Activated naive CD4-positive, alpha-beta T cell treated with anti-CD3 and anti-CD28 coated beads, Interleukin-2, amount 10 ng/mL, durations not matched to agents 7 days and 5 days (primary cell): ENCODE results near the gene GAB3.

Source experiments
- CTCF ChIA-PET: fragments of 350-600 bp; sonication (Branson Sonifier 250); formaldehyde crosslinking; loops from one replicate; lab custom pipeline; 2021; ENCODE audit warnings: antibody characterized with exemption; lab: Charles Lee
- DNase-seq: peaks from one replicate; pipeline ENCODE4 v3.0.0-alpha.2; 2020
- H3K27ac Mint-ChIP-seq: one replicate; pipeline ENCODE4 v1.8.0; 2021; ENCODE audit warnings: mild to moderate bottlenecking, moderate library complexity, mixed read lengths
- H3K27me3 Mint-ChIP-seq: one replicate; pipeline ENCODE4 v1.8.0; 2021; ENCODE audit warnings: mild to moderate bottlenecking, mixed read lengths
- H3K36me3 Mint-ChIP-seq: one replicate; pipeline ENCODE4 v1.8.0; 2021; ENCODE audit warnings: mixed read lengths
- H3K4me1 Mint-ChIP-seq: one replicate; pipeline ENCODE4 v1.8.0; 2021; ENCODE audit warnings: mixed read lengths
- H3K4me3 Mint-ChIP-seq: one replicate; pipeline ENCODE4 v1.8.0; 2021; ENCODE audit warnings: mild to moderate bottlenecking, moderate library complexity, mixed read lengths
- H3K9me3 Mint-ChIP-seq: one replicate; pipeline ENCODE4 v1.8.0; 2021; ENCODE audit warnings: mixed read lengths

Gene GAB3

DNA sequence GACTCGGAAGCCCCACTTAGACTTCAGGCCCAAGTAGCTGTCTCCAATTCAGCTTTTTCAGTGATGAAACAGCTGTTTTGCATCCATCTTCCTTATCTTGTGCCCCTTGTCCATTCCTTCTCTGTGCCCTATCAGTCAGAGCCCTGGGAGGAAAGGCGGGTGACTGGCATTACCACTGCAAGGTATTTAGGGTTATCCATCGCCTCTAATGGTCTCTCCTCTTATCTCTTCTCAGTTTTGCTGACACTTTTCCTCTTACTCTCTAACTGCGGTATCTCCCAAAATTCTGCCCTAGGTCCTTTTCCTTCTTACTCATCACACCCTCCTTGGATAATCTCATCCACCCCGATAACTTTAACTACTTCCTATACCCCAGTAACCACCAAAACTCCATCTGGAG, 13.7 kb downstream of the GAB3 start:
- Mint-ChIP-seq H3K27ac (peak overlapping the region; percentile 76), H3K27me3 (no peaks in the 10 kb centered on the region), H3K36me3 (peaks cover 3% of the 10 kb centered on the region), H3K4me3 (no peak overlapping the region), H3K9me3 (no peaks in the 10 kb centered on the region), H3K4me1 (peaks cover 79% of the 10 kb centered on the region)
- CTCF ChIA-PET: interaction anchor here (0.9 to 4.5 kb wide), 2 partner anchors 11 to 12 kb away, joined by 5 to 29 read pairs; no protein-coding TSS in a partner anchor
- DNase-seq: no peak

DNA sequence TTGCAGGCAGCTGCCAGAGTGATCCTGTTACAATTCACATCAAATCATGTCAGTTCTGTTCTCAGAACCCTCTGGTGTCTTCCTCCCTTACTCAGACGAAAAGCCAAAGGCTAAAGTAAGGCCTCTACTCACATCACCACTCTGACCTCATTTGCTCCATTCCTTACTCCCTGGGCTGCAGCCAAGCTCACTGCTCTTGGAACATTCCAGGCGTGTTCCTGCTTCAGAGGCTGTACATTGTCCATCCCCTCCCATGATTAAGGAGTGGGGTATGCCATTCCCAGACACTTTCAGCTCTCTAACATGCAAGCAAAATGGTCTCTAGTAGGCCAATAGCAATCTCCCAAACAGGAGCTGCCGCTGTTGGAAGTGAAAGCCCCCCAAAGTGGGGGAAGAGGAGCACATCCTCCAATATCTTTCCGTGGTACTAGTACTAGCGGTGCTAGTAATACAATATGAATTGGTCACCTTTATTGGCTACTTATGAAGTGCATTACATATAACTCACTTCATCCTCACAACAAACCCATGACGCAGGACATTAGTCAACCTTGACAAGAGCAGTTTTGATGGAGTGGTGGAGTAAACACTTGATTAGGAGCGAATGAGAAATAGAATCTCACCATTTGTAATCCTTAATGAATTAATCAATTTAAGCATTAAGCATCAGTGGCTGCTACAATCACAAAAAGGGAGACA, 15.0 kb downstream of the GAB3 start:
- Mint-ChIP-seq H3K36me3 (peaks cover 3% of the 10 kb centered on the region), H3K9me3 (no peaks in the 10 kb centered on the region), H3K27ac (peak overlapping the region; percentile 97), H3K4me1 (peaks cover 91% of the 10 kb centered on the region), H3K4me3 (peak overlapping the region; percentile 59), H3K27me3 (no peaks in the 10 kb centered on the region)
- DNase-seq: no peak
- CTCF ChIA-PET: interaction anchor here (2.3 kb wide), 1 partner anchor 13 kb away, joined by 11 read pairs; no protein-coding TSS in a partner anchor

DNA sequence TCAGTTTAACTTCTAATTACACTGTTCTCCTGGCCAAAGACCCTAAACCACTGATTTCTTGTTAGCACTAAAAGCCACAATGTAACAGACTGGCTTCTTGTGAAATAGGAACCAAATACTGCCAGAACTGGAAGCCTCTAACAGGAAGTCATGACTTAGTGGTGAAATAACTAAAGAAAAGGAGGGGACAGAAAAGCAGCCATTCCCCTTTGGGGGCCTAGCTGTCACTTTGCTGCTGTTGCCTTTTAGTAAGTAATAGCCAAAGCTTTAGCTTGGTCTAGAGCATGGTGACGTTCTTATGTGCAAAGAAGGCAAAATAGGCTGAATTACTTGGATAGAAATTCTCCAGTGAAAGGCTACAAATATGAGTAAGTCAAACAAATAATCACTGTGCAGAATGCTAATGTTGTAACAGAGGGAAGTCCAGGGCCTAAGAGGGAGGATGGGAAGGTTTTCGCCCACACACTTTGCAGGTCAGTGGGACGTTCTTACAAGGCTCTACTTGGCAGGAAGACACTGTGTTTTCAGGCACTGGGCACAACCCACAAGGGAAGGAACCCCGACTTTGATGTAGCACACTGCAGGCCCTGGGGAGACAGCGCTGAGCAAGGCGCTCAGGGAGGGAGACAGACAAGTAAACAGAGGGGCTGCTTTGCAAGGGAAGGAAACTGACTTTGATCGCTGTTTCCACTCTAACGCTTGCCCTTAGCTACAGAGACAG, 16.7 kb downstream of the GAB3 start:
- Mint-ChIP-seq H3K9me3 (no peaks in the 10 kb centered on the region), H3K27me3 (no peaks in the 10 kb centered on the region), H3K27ac (peak overlapping the region; percentile 97), H3K4me3 (peak overlapping the region; percentile 57), H3K36me3 (peaks cover 3% of the 10 kb centered on the region), H3K4me1 (peaks cover 95% of the 10 kb centered on the region)
- CTCF ChIA-PET: interaction anchor here (0.9 to 2.3 kb wide), 3 partner anchors 9 to 28 kb away, joined by 3 to 11 read pairs (median 5); partner anchors contain the start of gene DKC1
- peak; percentile 51 for DNase-seq

DNA sequence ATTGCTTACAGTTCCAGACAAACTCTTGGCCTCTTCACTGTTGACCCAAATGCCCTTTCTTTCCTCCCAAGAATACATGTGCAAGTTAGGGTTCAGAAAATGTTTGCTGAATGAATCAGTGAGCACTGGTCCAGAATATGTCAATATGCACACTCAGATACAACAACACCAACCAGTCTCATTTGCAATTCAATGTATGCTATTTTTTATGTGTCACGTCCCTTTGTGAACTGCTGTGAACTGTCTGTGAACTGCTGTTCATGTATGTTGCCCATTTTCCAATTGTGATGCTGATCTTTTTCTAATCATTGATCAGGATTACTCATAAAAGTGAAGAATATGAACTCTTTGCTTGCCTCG, 17.8 kb downstream of the GAB3 start:
- Mint-ChIP-seq H3K4me1 (peaks cover 94% of the 10 kb centered on the region), H3K36me3 (peaks cover 3% of the 10 kb centered on the region), H3K27ac (peak overlapping the region; percentile 80), H3K27me3 (no peaks in the 10 kb centered on the region), H3K4me3 (peak overlapping the region; percentile 15), H3K9me3 (no peaks in the 10 kb centered on the region)
- CTCF ChIA-PET: interaction anchor here (1.7 to 2.3 kb wide), 2 partner anchors 14 to 15 kb away, joined by 8 to 12 read pairs; no protein-coding TSS in a partner anchor
- DNase-seq: no peak

DNA sequence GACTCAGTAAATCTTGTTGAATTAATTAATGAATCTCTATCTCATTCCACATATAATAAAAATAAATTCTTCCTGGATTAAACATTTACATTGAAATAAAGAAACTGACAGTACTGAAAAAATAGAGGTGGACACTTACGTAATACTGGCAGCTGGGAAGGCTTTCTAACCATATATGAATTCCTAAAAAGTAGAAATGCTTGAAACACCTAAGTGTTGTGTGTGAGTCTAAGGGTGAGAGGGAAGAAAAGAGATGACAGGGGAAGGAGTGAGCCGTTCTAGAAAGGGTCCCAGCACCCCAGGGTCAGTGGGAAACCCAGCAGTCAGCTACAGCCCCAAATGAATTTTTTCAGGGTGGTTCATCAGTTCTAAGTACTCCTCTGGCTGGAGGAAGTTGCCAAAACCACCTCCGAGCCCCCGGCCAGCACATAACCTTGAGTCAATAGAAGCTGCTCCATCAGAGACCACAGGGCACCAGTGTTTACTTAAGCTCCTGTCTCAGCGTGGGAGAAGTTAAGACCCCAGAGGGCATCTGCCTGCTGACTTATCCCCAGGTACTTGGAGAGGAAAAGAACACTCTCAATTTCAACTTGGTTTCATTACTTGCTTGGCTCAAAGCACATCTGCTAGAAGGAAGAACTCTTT, 18.3 kb downstream of the GAB3 start:
- Mint-ChIP-seq H3K27ac (peak overlapping the region; percentile 80), H3K36me3 (peaks cover 3% of the 10 kb centered on the region), H3K27me3 (no peaks in the 10 kb centered on the region), H3K9me3 (no peaks in the 10 kb centered on the region), H3K4me1 (peaks cover 91% of the 10 kb centered on the region), H3K4me3 (peak overlapping the region; percentile 21)
- CTCF ChIA-PET: interaction anchor here (1.7 to 2.3 kb wide), 2 partner anchors 14 to 16 kb away, joined by 8 to 12 read pairs; no protein-coding TSS in a partner anchor
- DNase-seq: peak; percentile 20

DNA sequence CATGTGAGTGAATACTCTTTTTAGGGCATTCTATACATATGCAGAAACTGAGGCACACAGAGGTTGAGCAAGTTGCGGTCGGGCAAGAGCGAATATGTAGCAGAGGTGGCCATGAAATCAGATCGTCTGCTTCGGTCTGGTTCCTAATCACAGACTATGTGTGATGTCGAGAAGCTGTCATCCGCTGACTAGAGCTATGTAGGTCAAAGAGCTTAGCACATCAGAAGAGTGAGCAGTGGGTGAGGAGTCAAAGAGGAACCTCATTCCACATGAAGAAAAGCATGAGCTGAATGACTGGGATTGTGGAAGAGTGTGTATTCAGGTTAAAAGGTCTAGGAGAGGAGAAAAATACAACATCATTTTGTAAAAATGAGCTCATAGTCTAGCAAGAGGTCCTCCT, 19.0 kb downstream of the GAB3 start:
- Mint-ChIP-seq H3K36me3 (peaks cover 2% of the 10 kb centered on the region), H3K9me3 (peaks cover 2% of the 10 kb centered on the region), H3K4me3 (no peak overlapping the region), H3K27me3 (no peaks in the 10 kb centered on the region), H3K4me1 (peaks cover 87% of the 10 kb centered on the region), H3K27ac (no peak overlapping the region)
- no peak for DNase-seq
- CTCF ChIA-PET: interaction anchor here (1.7 to 2.3 kb wide), 2 partner anchors 13 to 17 kb away, joined by 8 to 12 read pairs; no protein-coding TSS in a partner anchor

DNA sequence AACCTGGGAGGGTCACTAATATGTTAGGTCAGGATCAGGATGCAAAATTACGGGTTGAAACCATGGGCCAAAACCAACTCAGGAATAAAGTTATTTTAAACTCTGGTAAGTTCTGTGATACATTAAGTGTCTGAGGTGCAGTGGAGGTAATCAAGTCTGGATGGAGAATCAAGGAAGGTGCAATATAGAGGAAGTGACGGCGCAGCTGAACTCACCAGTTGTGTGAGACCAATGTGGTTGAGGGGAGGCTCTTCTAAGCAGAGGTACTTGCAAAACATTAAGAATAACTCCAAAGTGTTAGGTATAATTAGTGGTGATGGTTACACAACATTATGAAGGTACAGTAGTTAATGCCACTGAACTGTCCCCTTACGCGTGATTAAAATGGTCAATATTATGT, 19.7 kb downstream of the GAB3 start:
- no peak for DNase-seq
- H3K27ac Mint-ChIP-seq: no peak overlapping the region
- H3K9me3 Mint-ChIP-seq: peaks cover 2% of the 10 kb centered on the region
- H3K4me3 Mint-ChIP-seq: no peak overlapping the region
- peaks cover 87% of the 10 kb centered on the region for H3K4me1 Mint-ChIP-seq
- CTCF ChIA-PET: interaction anchor here (1.7 kb wide), 1 partner anchor 12 kb away, joined by 12 read pairs; no protein-coding TSS in a partner anchor
- H3K27me3 Mint-ChIP-seq: no peaks in the 10 kb centered on the region
- H3K36me3 Mint-ChIP-seq: peaks cover 5% of the 10 kb centered on the region

DNA sequence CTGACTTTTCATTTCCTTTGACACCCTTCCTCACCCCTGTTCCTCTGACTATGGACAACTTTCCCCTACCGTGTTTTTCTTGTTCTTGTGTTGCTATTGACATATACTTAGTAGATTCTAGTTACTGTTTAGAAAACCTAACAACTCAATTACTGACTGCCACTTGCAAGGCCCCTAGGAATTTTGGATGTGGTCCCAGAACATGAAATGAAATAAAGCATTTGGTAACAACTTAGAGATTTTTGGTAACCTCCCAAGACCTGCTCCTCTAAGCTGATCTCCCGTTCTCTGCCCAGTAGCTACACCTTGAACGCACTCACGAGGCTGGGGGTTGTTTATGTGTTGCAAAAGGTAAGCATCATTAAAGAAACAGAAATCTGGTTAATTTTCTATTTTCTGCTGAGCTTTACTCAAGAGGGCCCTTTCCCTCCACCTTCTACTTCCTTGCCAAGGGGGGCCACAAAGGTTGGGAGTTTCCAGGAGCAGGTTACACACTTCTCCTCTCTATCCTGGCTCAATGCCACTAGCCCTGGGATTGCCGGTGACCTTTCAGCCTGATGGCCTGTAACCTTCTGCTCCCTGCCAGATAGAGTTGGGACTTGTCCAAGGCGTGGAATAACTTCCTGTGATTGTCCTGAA, 20.5 kb downstream of the GAB3 start:
- Mint-ChIP-seq H3K9me3 (peaks cover 2% of the 10 kb centered on the region), H3K36me3 (peaks cover 10% of the 10 kb centered on the region), H3K4me3 (no peak overlapping the region), H3K27ac (no peak overlapping the region), H3K4me1 (peaks cover 87% of the 10 kb centered on the region), H3K27me3 (no peaks in the 10 kb centered on the region)
- CTCF ChIA-PET: interaction anchor here (1.2 kb wide), 1 partner anchor 18 kb away, joined by 5 read pairs; no protein-coding TSS in a partner anchor
- DNase-seq: no peak

DNA sequence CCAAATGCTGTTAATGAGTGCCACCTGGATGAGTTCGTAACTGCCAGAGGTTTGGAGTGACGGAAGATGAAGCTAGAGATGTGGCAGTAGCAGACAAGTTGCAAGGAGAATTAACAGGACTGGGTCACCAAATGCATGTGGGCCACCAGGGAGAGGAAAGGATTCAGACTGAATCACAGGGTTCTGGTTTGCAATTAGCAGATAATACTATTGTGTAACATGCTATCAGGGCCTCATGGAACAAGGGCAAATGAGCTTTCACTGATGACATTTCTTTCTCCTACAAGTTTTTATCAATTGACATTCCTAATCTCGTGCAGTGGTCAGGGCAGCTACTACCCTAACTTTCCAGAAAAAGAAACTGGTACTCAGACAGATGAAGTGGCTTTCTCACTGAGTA, 21.4 kb downstream of the GAB3 start:
- no peak for DNase-seq
- CTCF ChIA-PET: interaction anchor here (0.9 to 1.2 kb wide), 2 partner anchors 10 to 19 kb away, joined by 3 to 5 read pairs; no protein-coding TSS in a partner anchor
- Mint-ChIP-seq H3K9me3 (peaks cover 2% of the 10 kb centered on the region), H3K4me1 (peaks cover 87% of the 10 kb centered on the region), H3K27ac (no peak overlapping the region), H3K36me3 (peaks cover 10% of the 10 kb centered on the region), H3K4me3 (no peak overlapping the region), H3K27me3 (no peaks in the 10 kb centered on the region)

DNA sequence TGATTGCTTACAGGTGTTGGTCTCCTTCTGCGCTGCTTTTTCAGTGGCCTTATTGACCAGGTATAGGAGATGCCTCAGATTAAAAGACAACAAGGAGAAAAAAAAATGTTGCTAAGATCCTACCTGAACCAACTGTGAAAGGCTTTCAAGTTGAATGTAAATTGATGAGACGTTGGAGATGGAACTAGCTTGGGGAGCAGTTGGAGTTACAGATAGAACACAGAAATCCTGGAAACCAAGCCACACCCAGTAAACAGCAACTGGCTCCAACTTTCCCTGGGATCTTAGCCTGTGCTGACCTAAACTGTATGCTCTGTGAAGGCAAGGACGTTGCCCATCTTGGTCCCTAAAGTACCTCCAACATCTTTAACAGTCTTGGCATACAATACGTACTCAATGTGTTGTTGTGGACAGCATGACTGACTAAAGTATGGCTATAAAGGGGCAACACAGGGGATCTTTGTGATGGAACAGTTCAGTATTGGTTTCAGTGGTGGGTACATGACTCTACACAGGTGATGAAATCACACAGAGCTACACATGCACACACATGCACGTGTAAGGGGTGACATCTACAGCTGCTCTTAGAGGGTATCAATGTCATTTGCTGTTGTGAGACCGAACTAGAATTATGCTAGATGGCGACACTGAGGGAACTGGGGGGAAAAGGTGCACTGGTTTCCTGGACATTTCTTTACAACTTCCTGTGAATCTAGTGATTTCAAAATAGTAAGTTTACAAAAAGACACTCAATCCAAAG, 22.3 kb downstream of the GAB3 start:
- DNase-seq: no peak
- Mint-ChIP-seq H3K27ac (peak overlapping the region; percentile 28), H3K9me3 (peaks cover 2% of the 10 kb centered on the region), H3K27me3 (no peaks in the 10 kb centered on the region), H3K4me1 (peaks cover 84% of the 10 kb centered on the region), H3K36me3 (peaks cover 10% of the 10 kb centered on the region), H3K4me3 (no peak overlapping the region)
- CTCF ChIA-PET: interaction anchor here (0.9 kb wide), 1 partner anchor 10 kb away, joined by 3 read pairs; no protein-coding TSS in a partner anchor

DNA sequence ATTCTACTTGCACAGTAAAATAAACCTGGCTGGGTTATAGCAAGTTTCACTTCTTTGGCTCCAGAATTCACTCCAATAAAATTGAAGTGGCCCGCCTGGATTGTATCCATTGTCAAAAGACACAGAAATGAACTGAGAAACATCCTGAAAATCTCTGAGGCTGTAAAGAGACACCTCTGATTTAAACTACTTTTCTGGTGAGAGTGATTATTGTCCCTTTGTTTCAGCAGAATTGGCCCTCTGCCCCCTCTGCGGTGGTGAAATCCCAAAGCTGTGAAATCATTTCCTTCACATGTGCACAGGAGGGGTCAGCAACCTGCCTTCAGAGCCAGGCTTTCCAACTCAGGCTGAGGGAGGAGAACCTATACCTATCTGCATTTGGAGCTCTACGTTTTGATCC, 23.0 kb downstream of the GAB3 start:
- H3K4me3 Mint-ChIP-seq: no peak overlapping the region
- CTCF ChIA-PET: no interaction called here
- DNase-seq: no peak
- peaks cover 82% of the 10 kb centered on the region for H3K4me1 Mint-ChIP-seq
- H3K9me3 Mint-ChIP-seq: peaks cover 2% of the 10 kb centered on the region
- H3K27ac Mint-ChIP-seq: no peak overlapping the region
- H3K27me3 Mint-ChIP-seq: no peaks in the 10 kb centered on the region
- H3K36me3 Mint-ChIP-seq: peaks cover 12% of the 10 kb centered on the region

DNA sequence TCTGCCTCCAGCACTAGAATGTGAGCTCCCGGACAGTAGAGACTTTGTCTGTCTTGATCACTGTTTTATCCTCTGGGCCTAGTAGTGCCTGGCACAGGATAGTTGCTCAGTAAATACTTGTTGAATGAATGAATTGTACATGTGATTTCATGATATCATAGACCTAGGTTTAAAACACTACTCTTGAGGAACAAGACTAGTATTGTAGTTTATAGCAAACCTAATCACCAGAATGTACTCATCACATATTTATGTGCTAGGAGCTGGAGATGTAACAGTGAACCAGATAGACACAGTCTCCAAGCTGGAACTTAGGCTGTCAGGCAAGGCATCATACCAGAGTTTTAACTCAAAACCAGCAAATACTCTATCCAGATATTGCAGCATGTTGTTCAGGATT, 23.5 kb downstream of the GAB3 start:
- CTCF ChIA-PET: no interaction called here
- peaks cover 2% of the 10 kb centered on the region for H3K9me3 Mint-ChIP-seq
- no peaks in the 10 kb centered on the region for H3K27me3 Mint-ChIP-seq
- no peak overlapping the region for H3K4me3 Mint-ChIP-seq
- H3K4me1 Mint-ChIP-seq: peaks cover 78% of the 10 kb centered on the region
- peaks cover 12% of the 10 kb centered on the region for H3K36me3 Mint-ChIP-seq
- DNase-seq: no peak
- no peak overlapping the region for H3K27ac Mint-ChIP-seq
